OCI-LY7 (cell line): ENCODE data around the gene STEAP3. TPM values are rescaled to one million over a fixed set of nuclear protein-coding genes. Genes with fewer than 3 reads are reported as not detected.
A peak's percentile ranks its signal among the peaks of the same experiment; 100 is the strongest.

Source experiments
- BruUV-seq: library from RNA; stranded (reverse); fragments of 400-500 nt; replicated peaks from 2 replicates; lab custom pipeline; 2021; lab: Mats Ljungman, UMichigan
- CTCF ChIA-PET: fragments of 300-600 bp; sonication (Branson Sonifier 250); formaldehyde crosslinking; loops from one replicate; lab custom pipeline; 2022; ENCODE audit warnings: antibody characterized with exemption; ENCODE audit not compliant: unreplicated experiment; lab: Charles Lee
- POLR2A ChIA-PET: fragments of 300-600 bp; sonication (Branson Sonifier 250); formaldehyde crosslinking; loops from one replicate; lab custom pipeline; 2022; ENCODE audit warnings: antibody characterized with exemption; lab: Charles Lee
- DNase-seq: peaks from one replicate; pipeline ENCODE4 v3.0.0-alpha.2; 2015; ENCODE audit warnings: low spot score
- H2AFZ ChIP-seq: fragments of 200-600 bp; sonication (generic), shearing (Covaris generic); 2 replicates; pipeline ENCODE4 v1.6.1; 2014; ENCODE audit warnings: mild to moderate bottlenecking, antibody characterized with exemption, low read length, moderate library complexity
- H3K27ac ChIP-seq: fragments of 200-600 bp; sonication (generic); 2 replicates; pipeline ENCODE4 v1.5.1; 2014; ENCODE audit warnings: mixed run types, low read depth, mild to moderate bottlenecking, moderate library complexity, low read length, inconsistent platforms; ENCODE audit not compliant: poor library complexity, severe bottlenecking
- H3K36me3 ChIP-seq: fragments of 200-600 bp; sonication (generic); 2 replicates; pipeline ENCODE4 v1.6.1; 2014; ENCODE audit warnings: mild to moderate bottlenecking, antibody characterized with exemption, low read length, moderate library complexity, mixed read lengths; ENCODE audit not compliant: insufficient read depth
- H3K4me1 ChIP-seq: fragments of 200-600 bp; sonication (generic); 2 replicates; pipeline ENCODE4 v1.5.1; 2014; ENCODE audit warnings: mild to moderate bottlenecking, low read length; ENCODE audit not compliant: insufficient read depth, poor library complexity, severe bottlenecking
- H3K4me2 ChIP-seq: fragments of 200-600 bp; sonication (generic); 2 replicates; pipeline ENCODE4 v1.6.1; 2014; ENCODE audit warnings: mild to moderate bottlenecking, low read length
- H3K4me3 ChIP-seq: fragments of 200-600 bp; sonication (generic); 2 replicates; pipeline ENCODE4 v1.5.1; 2014; ENCODE audit warnings: mild to moderate bottlenecking, low read depth, low read length; ENCODE audit not compliant: poor library complexity, severe bottlenecking
- H3K79me2 ChIP-seq: fragments of 200-600 bp; sonication (generic); 2 replicates; pipeline ENCODE4 v1.6.1; 2016; ENCODE audit warnings: low read depth, mild to moderate bottlenecking, low read length, moderate library complexity, mixed read lengths; ENCODE audit not compliant: insufficient read depth
- H3K9me2 ChIP-seq: fragments of 200-600 bp; sonication (generic); 2 replicates; pipeline ENCODE4 v1.6.1; 2016; ENCODE audit warnings: mild to moderate bottlenecking, low read length, mixed read lengths; ENCODE audit not compliant: insufficient read depth
- H3K9me3 ChIP-seq: fragments of 200-600 bp; sonication (generic); 2 replicates; pipeline ENCODE4 v1.6.1; 2014; ENCODE audit warnings: mild to moderate bottlenecking, mixed run types, low read length, mixed read lengths
- H4K20me1 ChIP-seq: fragments of 200-600 bp; sonication (generic); 2 replicates; pipeline ENCODE4 v1.6.1; 2014; ENCODE audit warnings: mild to moderate bottlenecking, antibody characterized with exemption, low read length, moderate library complexity, mixed read lengths; ENCODE audit not compliant: insufficient read depth
- EZH2phosphoT487 ChIP-seq: fragments of 200-600 bp; sonication (generic); IDR thresholded peaks from 2 replicates; pipeline ENCODE4 v1.6.1; 2018; ENCODE audit warnings: low read depth, borderline replicate concordance, mild to moderate bottlenecking, mixed run types, antibody characterized with exemption, low read length, moderate library complexity, mixed read lengths
- intact Hi-C: fragments of 100-400 bp; cut with micrococcal nuclease; formaldehyde crosslinking; loops from one replicate; pipeline ENCODE4 v1.10.0; 2022; ENCODE audit not compliant: unreplicated experiment
- total RNA-seq, 2 experiments: library from RNA; depleted of rRNA in 1 of 2; stranded (reverse); fragments of >200 nt in 1 of 2; shearing (Covaris generic) in 1 of 2; gene quantifications; 2 replicates each; pipeline ENCODE4 v1.2.3, GENCODE V29; 2014 to 2022
- TF ChIP-seq, protein P1 (sequence below): fragments of 200-600 bp; sonication (generic); conservative IDR thresholded peaks from 2 replicates; pipeline ENCODE4 v1.5.1; 2014; ENCODE audit warnings: mild to moderate bottlenecking, antibody characterized with exemption, low read length, moderate library complexity, mixed read lengths

Gene STEAP3
- total RNA-seq, 2 experiments from 2014 or later, result not detected

DNA sequence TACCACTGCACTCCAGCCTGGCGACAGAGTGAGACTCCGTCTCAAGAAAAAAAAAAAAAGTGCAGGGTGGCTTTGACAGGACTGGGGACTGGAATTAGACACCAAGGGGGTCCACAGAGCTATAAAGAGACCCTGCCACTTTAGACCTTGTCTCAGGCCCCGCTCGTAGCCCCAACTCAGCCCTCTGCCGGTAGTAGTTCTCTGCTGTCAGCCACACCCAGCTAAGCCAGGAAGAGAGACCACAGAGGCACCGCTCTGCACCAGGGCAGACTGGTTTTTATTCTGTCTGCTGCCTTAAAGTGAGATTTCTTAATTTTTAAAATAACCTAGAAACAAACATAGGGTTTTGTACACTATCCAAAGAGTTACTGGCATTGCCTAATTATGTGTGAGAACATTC is 66.0 kb downstream of the STEAP3 start:
- Histone ChIP-seq H3K4me2 (no peak overlapping the region), H3K36me3 (no peaks in the 10 kb centered on the region), H3K4me1 (no peaks in the 10 kb centered on the region), H4K20me1 (no peaks in the 10 kb centered on the region), H2AFZ (no peak overlapping the region), H3K9me3 (no peaks in the 10 kb centered on the region), H3K27ac (no peak overlapping the region), H3K4me3 (no peak overlapping the region), H3K9me2 (no peaks in the 10 kb centered on the region), H3K79me2 (no peaks in the 10 kb centered on the region)
- DNase-seq, result no peak
- no TSS peak for BruUV-seq
- CTCF ChIA-PET, result no interaction called here
- POLR2A ChIA-PET, result no interaction called here
- TF ChIP-seq, protein P1, sequence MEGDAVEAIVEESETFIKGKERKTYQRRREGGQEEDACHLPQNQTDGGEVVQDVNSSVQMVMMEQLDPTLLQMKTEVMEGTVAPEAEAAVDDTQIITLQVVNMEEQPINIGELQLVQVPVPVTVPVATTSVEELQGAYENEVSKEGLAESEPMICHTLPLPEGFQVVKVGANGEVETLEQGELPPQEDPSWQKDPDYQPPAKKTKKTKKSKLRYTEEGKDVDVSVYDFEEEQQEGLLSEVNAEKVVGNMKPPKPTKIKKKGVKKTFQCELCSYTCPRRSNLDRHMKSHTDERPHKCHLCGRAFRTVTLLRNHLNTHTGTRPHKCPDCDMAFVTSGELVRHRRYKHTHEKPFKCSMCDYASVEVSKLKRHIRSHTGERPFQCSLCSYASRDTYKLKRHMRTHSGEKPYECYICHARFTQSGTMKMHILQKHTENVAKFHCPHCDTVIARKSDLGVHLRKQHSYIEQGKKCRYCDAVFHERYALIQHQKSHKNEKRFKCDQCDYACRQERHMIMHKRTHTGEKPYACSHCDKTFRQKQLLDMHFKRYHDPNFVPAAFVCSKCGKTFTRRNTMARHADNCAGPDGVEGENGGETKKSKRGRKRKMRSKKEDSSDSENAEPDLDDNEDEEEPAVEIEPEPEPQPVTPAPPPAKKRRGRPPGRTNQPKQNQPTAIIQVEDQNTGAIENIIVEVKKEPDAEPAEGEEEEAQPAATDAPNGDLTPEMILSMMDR, result no peak
- no peak for TF ChIP-seq EZH2phosphoT487
- intact Hi-C loops, result loop anchor here (2.0 kb wide), 1 partner anchor 261 kb away; no protein-coding TSS in a partner anchor

DNA sequence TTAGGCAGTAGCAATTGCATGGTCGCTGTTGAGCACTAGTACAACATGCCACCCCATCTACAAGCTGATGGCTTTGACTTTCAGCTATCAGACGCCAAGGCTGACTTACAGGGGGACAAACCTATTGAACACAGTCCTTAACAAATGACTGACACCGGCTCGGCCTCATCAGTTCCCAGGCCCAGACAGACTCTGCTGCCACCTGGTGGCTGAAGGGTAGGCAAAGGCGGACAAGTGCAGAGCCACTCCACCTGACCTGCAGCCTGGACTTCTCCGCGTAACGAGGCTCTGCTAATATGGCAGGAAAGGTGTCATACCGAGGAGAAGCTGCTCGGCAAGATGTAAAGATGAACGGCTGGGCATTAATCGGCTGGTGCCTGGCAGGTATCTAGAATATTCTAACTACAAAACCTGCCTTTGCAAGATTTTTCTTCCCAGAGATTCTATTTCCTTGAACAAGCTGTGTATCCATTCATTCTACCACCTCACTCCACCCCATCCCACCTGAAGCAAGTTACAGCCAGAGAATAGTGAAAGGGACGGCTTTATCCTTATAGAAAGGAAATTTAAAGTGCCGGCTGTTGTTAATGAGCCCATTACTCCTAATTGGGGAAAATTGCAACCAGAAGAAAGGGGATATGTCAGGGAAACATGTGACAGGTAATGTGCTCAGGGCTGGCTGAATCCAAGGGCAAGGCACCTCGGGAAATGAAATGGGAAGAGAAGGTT is 67.4 kb downstream of the STEAP3 start:
- no peak overlapping the region for H3K4me3 ChIP-seq
- CTCF ChIA-PET, result no interaction called here
- no peaks in the 10 kb centered on the region for H3K9me3 ChIP-seq
- no peaks in the 10 kb centered on the region for H3K79me2 ChIP-seq
- no peaks in the 10 kb centered on the region for H4K20me1 ChIP-seq
- intact Hi-C loops, result loop anchor here (1.0 to 2.0 kb wide), 2 partner anchors 262 to 409 kb away; no protein-coding TSS in a partner anchor
- no peaks in the 10 kb centered on the region for H3K9me2 ChIP-seq
- H3K36me3 ChIP-seq, result no peaks in the 10 kb centered on the region
- POLR2A ChIA-PET, result interaction anchor here (0.6 to 1.1 kb wide), 3 partner anchors 12 to 304 kb away, joined by 3 to 5 read pairs (median 3); no protein-coding TSS in a partner anchor
- H2AFZ ChIP-seq, result no peak overlapping the region
- peak; percentile 70 for DNase-seq
- no peak overlapping the region for H3K4me2 ChIP-seq
- no peak overlapping the region for H3K27ac ChIP-seq
- no TSS peak for BruUV-seq
- H3K4me1 ChIP-seq, result no peaks in the 10 kb centered on the region
- TF ChIP-seq EZH2phosphoT487, result no peak
- TF ChIP-seq, protein P1, result peak; percentile 82
